H9 (cell line): ENCODE results near the gene EHD4. TPM values are rescaled to one million over a fixed set of nuclear protein-coding genes. Genes with fewer than 3 reads are reported as not detected.

Experiments used
- DNase-seq: peaks from one replicate; pipeline ENCODE4 v3.0.0-alpha.2; 2017
- H2AFZ ChIP-seq: one replicate; pipeline ENCODE4 v1.6.1; 2013; ENCODE audit warnings: mild to moderate bottlenecking, low read length, control low read depth, moderate library complexity
- H2AK5ac ChIP-seq: 2 replicates; pipeline ENCODE4 v1.6.1; 2013; ENCODE audit warnings: low read length, control low read depth, mixed read lengths; ENCODE audit not compliant: insufficient read length
- H2BK120ac ChIP-seq: one replicate; pipeline ENCODE4 v1.6.1; 2013; ENCODE audit warnings: low read depth, mild to moderate bottlenecking, low read length, control low read depth, inconsistent platforms; ENCODE audit not compliant: poor library complexity, severe bottlenecking
- H2BK12ac ChIP-seq: 2 replicates; pipeline ENCODE4 v1.6.1; 2013; ENCODE audit warnings: low read length, control low read depth, mixed read lengths, low read depth; ENCODE audit not compliant: insufficient read length
- H2BK15ac ChIP-seq: 2 replicates; pipeline ENCODE4 v1.6.1; 2013; ENCODE audit warnings: low read depth, low read length, control low read depth
- H2BK20ac ChIP-seq: one replicate; pipeline ENCODE4 v1.6.1; 2013; ENCODE audit warnings: low read depth, mild to moderate bottlenecking, low read length, control low read depth, inconsistent platforms; ENCODE audit not compliant: poor library complexity, severe bottlenecking
- H2BK5ac ChIP-seq: 2 replicates; pipeline ENCODE4 v1.6.1; 2013; ENCODE audit warnings: low read length, control low read depth, mixed read lengths; ENCODE audit not compliant: insufficient read length
- H3K14ac ChIP-seq: 2 replicates; pipeline ENCODE4 v1.6.1; 2013; ENCODE audit warnings: low read length, control low read depth; ENCODE audit not compliant: insufficient read depth
- H3K18ac ChIP-seq: 2 replicates; pipeline ENCODE4 v1.6.1; 2013; ENCODE audit warnings: low read depth, mild to moderate bottlenecking, mixed read lengths, low read length, control low read depth; ENCODE audit not compliant: insufficient read length
- H3K23ac ChIP-seq: 2 replicates; pipeline ENCODE4 v1.6.1; 2013; ENCODE audit warnings: low read length, control low read depth, mixed read lengths, low read depth; ENCODE audit not compliant: insufficient read length
- H3K23me2 ChIP-seq: 2 replicates; pipeline ENCODE4 v1.6.1; 2013; ENCODE audit warnings: low read depth, mild to moderate bottlenecking, mixed read lengths, low read length, control low read depth; ENCODE audit not compliant: insufficient read length, poor library complexity, severe bottlenecking
- H3K27ac ChIP-seq: 2 replicates; pipeline ENCODE4 v1.5.1; 2013; ENCODE audit warnings: low read length, control low read depth, mixed read lengths, low read depth; ENCODE audit not compliant: insufficient read length
- H3K27me3 ChIP-seq: 2 replicates; pipeline ENCODE4 v1.6.1; 2013; ENCODE audit warnings: low read length, control low read depth, inconsistent platforms; ENCODE audit not compliant: insufficient read depth
- H3K4ac ChIP-seq: 2 replicates; pipeline ENCODE4 v1.6.1; 2013; ENCODE audit warnings: low read depth, mild to moderate bottlenecking, control low read depth, inconsistent platforms, low read length, moderate library complexity
- H3K4me1 ChIP-seq: 2 replicates; pipeline ENCODE4 v1.6.1; 2013; ENCODE audit warnings: low read length, control low read depth, inconsistent platforms; ENCODE audit not compliant: insufficient read depth
- H3K4me2 ChIP-seq: 2 replicates; pipeline ENCODE4 v1.6.1; 2013; ENCODE audit warnings: low read length, control low read depth, mixed read lengths; ENCODE audit not compliant: insufficient read length, insufficient read depth
- H3K56ac ChIP-seq: 2 replicates; pipeline ENCODE4 v1.6.1; 2013; ENCODE audit warnings: low read depth, mild to moderate bottlenecking, mixed read lengths, low read length, control low read depth; ENCODE audit not compliant: insufficient read length
- H3K79me1 ChIP-seq: 2 replicates; pipeline ENCODE4 v1.6.1; 2013; ENCODE audit warnings: low read depth, mild to moderate bottlenecking, moderate library complexity, low read length, control low read depth, inconsistent platforms; ENCODE audit not compliant: insufficient read depth, poor library complexity, severe bottlenecking
- H3K79me2 ChIP-seq: 2 replicates; pipeline ENCODE4 v1.6.1; 2013; ENCODE audit warnings: low read length, control low read depth, inconsistent platforms; ENCODE audit not compliant: insufficient read depth
- H3K9ac ChIP-seq: 2 replicates; pipeline ENCODE4 v1.6.1; 2013; ENCODE audit warnings: low read length, control low read depth, mixed read lengths; ENCODE audit not compliant: insufficient read length; ENCODE audit errors: extremely low read depth
- H3K9me3 ChIP-seq: one replicate; pipeline ENCODE4 v1.6.1; 2013; ENCODE audit warnings: low read depth, low read length, inconsistent platforms; ENCODE audit not compliant: control insufficient read depth
- H3T11ph ChIP-seq: one replicate; pipeline ENCODE4 v1.6.1; 2013; ENCODE audit warnings: mild to moderate bottlenecking, low read length, control low read depth, inconsistent platforms
- H4K20me1 ChIP-seq: one replicate; pipeline ENCODE4 v1.6.1; 2013; ENCODE audit not compliant: control insufficient read depth, insufficient read length, insufficient read depth
- H4K5ac ChIP-seq: 2 replicates; pipeline ENCODE4 v1.6.1; 2013; ENCODE audit warnings: low read depth, mild to moderate bottlenecking, mixed read lengths, low read length, control low read depth; ENCODE audit not compliant: insufficient read length
- H4K8ac ChIP-seq: replicated peaks from 2 replicates; pipeline ENCODE4 v1.6.1; 2013; ENCODE audit warnings: low read length, control low read depth, mixed read lengths, low read depth; ENCODE audit not compliant: insufficient read length
- H4K91ac ChIP-seq: 2 replicates; pipeline ENCODE4 v1.6.1; 2013; ENCODE audit warnings: low read depth, mild to moderate bottlenecking, moderate library complexity, mixed read lengths, low read length, control low read depth; ENCODE audit not compliant: insufficient read length
- H3K27ac Mint-ChIP-seq, 3 experiments: 2 replicates in 2 of 3; 3 replicates in 1 of 3; pipeline ENCODE4 v1.8.0; 2020 to 2021; ENCODE audit warnings: mixed read lengths in 3 of 3, mild to moderate bottlenecking in 1 of 3, moderate library complexity in 1 of 3
- H3K27me3 Mint-ChIP-seq: 2 replicates; pipeline ENCODE4 v1.8.0; 2021; ENCODE audit warnings: low read depth, mild to moderate bottlenecking, moderate library complexity, mixed read lengths
- H3K36me3 Mint-ChIP-seq, 3 experiments: 2 replicates in 2 of 3; 3 replicates in 1 of 3; pipeline ENCODE4 v1.8.0; 2020 to 2021; ENCODE audit warnings: low read depth in 3 of 3, mixed read lengths in 3 of 3; ENCODE audit not compliant: insufficient read depth in 1 of 3
- H3K4me1 Mint-ChIP-seq, 2 experiments: 2 replicates each; pipeline ENCODE4 v1.8.0; 2020; ENCODE audit warnings: mixed read lengths in 2 of 2
- H3K4me3 Mint-ChIP-seq, 2 experiments: 2 replicates in 1 of 2; 3 replicates in 1 of 2; pipeline ENCODE4 v1.8.0; 2020 to 2021; ENCODE audit warnings: mild to moderate bottlenecking in 2 of 2, mixed read lengths in 2 of 2, moderate library complexity in 1 of 2
- H3K9me3 Mint-ChIP-seq, 2 experiments: 2 replicates in 1 of 2; 3 replicates in 1 of 2; pipeline ENCODE4 v1.8.0; 2020; ENCODE audit warnings: mild to moderate bottlenecking in 2 of 2, mixed read lengths in 2 of 2, moderate library complexity in 1 of 2
- CTCF ChIP-seq: fragments of 200-600 bp; sonication (generic); conservative IDR thresholded peaks from 3 replicates; pipeline ENCODE4 v1.8.0; 2021; ENCODE audit warnings: antibody characterized with exemption, mild to moderate bottlenecking
- WGBS: extraction: QIAGEN DNeasy Blood & Tissue Kit; methylation state at CpG from one replicate; pipeline ENCODE4 v1.1.7; 2013; ENCODE audit warnings: missing lambda C conversion rate, low lambda C conversion rate, mixed read lengths; ENCODE audit not compliant: insufficient read length; ENCODE audit errors: extremely low coverage; 5-methylcytosine and 5-hydroxymethylcytosine counted together
- total RNA-seq: library from RNA; stranded (reverse); gene quantifications from 2 replicates; pipeline ENCODE4 v1.2.1, GENCODE V29; 2021

The EHD4 gene
- total RNA-seq, 1 experiment from 2014 or later, result 22.9 TPM

DNA sequence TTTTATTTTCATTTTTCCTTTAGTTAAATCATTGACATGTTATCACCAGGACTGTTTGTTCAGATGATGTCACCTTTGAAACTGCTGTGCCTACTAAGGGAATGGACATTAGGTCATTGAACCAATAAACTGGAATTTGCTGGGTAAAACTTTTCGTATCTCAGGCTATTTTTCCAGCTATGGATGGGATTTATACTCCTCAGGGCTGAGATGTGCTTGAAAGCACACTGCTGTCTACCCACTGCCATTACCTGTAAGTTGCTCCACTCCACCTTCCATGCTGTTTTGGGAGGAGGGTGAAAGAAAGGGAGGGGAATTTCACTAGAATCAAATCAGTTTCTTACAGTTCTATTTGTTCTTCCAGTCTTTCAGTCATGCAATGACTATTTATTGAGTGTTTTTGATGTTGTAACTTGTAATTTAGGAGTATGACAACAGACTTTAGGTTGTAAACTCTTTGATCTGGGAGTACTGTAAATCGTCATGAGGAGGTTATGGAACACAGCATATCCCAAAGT lies 11.3 kb downstream of the EHD4 start:
- peaks cover 1% of the 10 kb centered on the region; the same call in 1 of the 2 replicates for H3K79me2 ChIP-seq
- H3K9ac ChIP-seq, result no peak overlapping the region
- H2BK120ac ChIP-seq, result no peak overlapping the region
- no peak overlapping the region for H3K4me2 ChIP-seq
- H4K5ac ChIP-seq, result no peak overlapping the region
- no peaks in the 10 kb centered on the region for H3K23me2 ChIP-seq
- H3K79me1 ChIP-seq, result peaks cover 1% of the 10 kb centered on the region
- no peaks in the 10 kb centered on the region for H3K27me3 ChIP-seq
- Mint-ChIP-seq H3K9me3 (peaks cover 3 to 6% of the 10 kb centered on the region in 2 experiments; a peak in 4 of 5 replicates), H3K4me3 (no peak overlapping the region), H3K27ac (no peak overlapping the region), H3K27me3 (no peaks in the 10 kb centered on the region), H3K36me3 (peaks cover 15 to 21% (median 17%) of the 10 kb centered on the region in 3 experiments; a peak in 6 of 7 replicates), H3K4me1 (peaks cover 10 to 11% of the 10 kb centered on the region in 2 experiments)
- no peak for DNase-seq
- WGBS, result no CpG with 5 or more reads among the region's 2 CpGs
- no peaks in the 10 kb centered on the region for H3K9me3 ChIP-seq
- no peak overlapping the region for H3K23ac ChIP-seq
- H2AK5ac ChIP-seq, result no peak overlapping the region
- H3T11ph ChIP-seq, result no peak overlapping the region
- no peak overlapping the region for H3K18ac ChIP-seq
- TF ChIP-seq CTCF, result no peak
- no peak overlapping the region for H2AFZ ChIP-seq
- no peak overlapping the region for H3K4ac ChIP-seq
- H3K4me1 ChIP-seq, result no peaks in the 10 kb centered on the region
- no peak overlapping the region for H3K27ac ChIP-seq
- H4K91ac ChIP-seq, result no peak overlapping the region
- H2BK12ac ChIP-seq, result no peak overlapping the region
- H3K56ac ChIP-seq, result no peak overlapping the region
- no peak overlapping the region for H2BK20ac ChIP-seq
- H3K14ac ChIP-seq, result no peak overlapping the region
- no peak overlapping the region for H4K8ac ChIP-seq
- no peak overlapping the region for H2BK5ac ChIP-seq
- H4K20me1 ChIP-seq, result no peaks in the 10 kb centered on the region
- H2BK15ac ChIP-seq, result no peak overlapping the region
